RWPE2 (cell line): Measurements from ENCODE around the gene IDS.

ENCODE experiments used
- ATAC-seq: fragments of 200-7000 bp; cut with Tn5 transposase; 3 replicates; pipeline ENCODE4 v1.9.1; 2021; ENCODE audit warnings: low read depth
- DNase-seq: peaks from one replicate; pipeline ENCODE4 v3.0.0-alpha.2; 2020; ENCODE audit warnings: low spot score
- H3K27ac ChIP-seq: fragments of 450-650 bp; 2 replicates; pipeline ENCODE4 v1.5.1; 2017; ENCODE audit warnings: mild to moderate bottlenecking; ENCODE audit not compliant: poor library complexity, severe bottlenecking
- H3K27me3 ChIP-seq: fragments of 250-450 bp; sonication (Bioruptor Pico); 2 replicates; pipeline ENCODE4 v1.5.1; 2021; ENCODE audit warnings: mild to moderate bottlenecking, moderate library complexity; ENCODE audit not compliant: insufficient read depth, poor library complexity, severe bottlenecking
- H3K36me3 ChIP-seq: fragments of 250-450 bp; sonication (Bioruptor Pico); 2 replicates; pipeline ENCODE4 v1.5.1; 2020; ENCODE audit warnings: low read depth, mild to moderate bottlenecking, moderate library complexity
- H3K4me1 ChIP-seq: fragments of 250-450 bp; sonication (Bioruptor Pico); 2 replicates; pipeline ENCODE4 v1.5.1; 2021; ENCODE audit warnings: mild to moderate bottlenecking, moderate library complexity; ENCODE audit not compliant: insufficient read depth, poor library complexity, severe bottlenecking
- H3K4me3 ChIP-seq: fragments of 250-450 bp; sonication (Bioruptor Pico); 2 replicates; pipeline ENCODE4 v1.5.1; 2021; ENCODE audit warnings: mild to moderate bottlenecking, moderate library complexity; ENCODE audit not compliant: severe bottlenecking
- H3K9me3 ChIP-seq: fragments of 250-450 bp; sonication (Bioruptor Pico); 2 replicates; pipeline ENCODE4 v1.5.1; 2021; ENCODE audit warnings: mild to moderate bottlenecking, moderate library complexity; ENCODE audit not compliant: severe bottlenecking
- CTCF ChIP-seq: fragments of 450-650 bp; IDR thresholded peaks from one replicate; pipeline ENCODE4 v1.5.1; 2017; ENCODE audit warnings: mild to moderate bottlenecking, moderate library complexity; ENCODE audit not compliant: poor library complexity, severe bottlenecking

IDS gene

GRCh38 chrX:149499766-149500165 is 5.3 kb downstream of the IDS start:
- no peaks in the 10 kb centered on the region for H3K9me3 ChIP-seq
- no peak overlapping the region for H3K4me3 ChIP-seq
- H3K4me1 ChIP-seq = peaks cover 15% of the 10 kb centered on the region
- H3K27me3 ChIP-seq = no peaks in the 10 kb centered on the region
- H3K27ac ChIP-seq = no peak overlapping the region
- ATAC-seq = no peak
- peaks cover 5% of the 10 kb centered on the region; the same call in 1 of the 2 replicates for H3K36me3 ChIP-seq
- no peak for TF ChIP-seq CTCF
- DNase-seq = no peak

- Histone ChIP-seq H3K27ac (no peak overlapping the region), H3K9me3 (no peaks in the 10 kb centered on the region), H3K36me3 (peaks cover 5% of the 10 kb centered on the region; the same call in 1 of the 2 replicates), H3K4me3 (no peak overlapping the region), H3K4me1 (peaks cover 16% of the 10 kb centered on the region), H3K27me3 (no peaks in the 10 kb centered on the region)
- ATAC-seq (no peak), DNase-seq (no peak)
- TF ChIP-seq CTCF = no peak
Measured at GRCh38 chrX:149498767-149499166, 6.3 kb downstream of the IDS start.

- Histone ChIP-seq H3K36me3 (peaks cover 5% of the 10 kb centered on the region; the same call in 1 of the 2 replicates), H3K4me3 (no peak overlapping the region), H3K9me3 (no peaks in the 10 kb centered on the region), H3K4me1 (peaks cover 16% of the 10 kb centered on the region), H3K27me3 (no peaks in the 10 kb centered on the region), H3K27ac (peak overlapping the region; percentile 32)
- TF ChIP-seq CTCF = no peak
- DNase-seq = no peak
- ATAC-seq = peak; percentile 55
Measured at GRCh38 chrX:149497626-149498025, 7.5 kb downstream of the IDS start.

- TF ChIP-seq CTCF = no peak
- H3K27me3 ChIP-seq = no peaks in the 10 kb centered on the region
Measured at GRCh38 chrX:149497054-149497453, 8.1 kb downstream of the IDS start.

GRCh38 chrX:149495573-149496071 is 9.5 kb downstream of the IDS start:
- DNase-seq (no peak), ATAC-seq (peak; percentile 89)
- Histone ChIP-seq H3K4me1 (peaks cover 16% of the 10 kb centered on the region), H3K27me3 (no peaks in the 10 kb centered on the region), H3K27ac (peak overlapping the region; percentile 57), H3K9me3 (no peaks in the 10 kb centered on the region), H3K4me3 (no peak overlapping the region), H3K36me3 (peaks cover 5% of the 10 kb centered on the region; the same call in 1 of the 2 replicates)
- TF ChIP-seq CTCF = no peak

More at GRCh38 chrX:149497054-149497453, 8.1 kb downstream of the IDS start:
- no peak for ATAC-seq
- H3K36me3 ChIP-seq = peaks cover 5% of the 10 kb centered on the region; the same call in 1 of the 2 replicates
- DNase-seq = no peak
- H3K9me3 ChIP-seq = no peaks in the 10 kb centered on the region
- H3K4me3 ChIP-seq = no peak overlapping the region
- peak overlapping the region; percentile 32 for H3K27ac ChIP-seq
- peaks cover 16% of the 10 kb centered on the region for H3K4me1 ChIP-seq
